Head of caudate nucleus (tissue), 42 donors: ENCODE measurements around the gene OPTN.
"Not testable (repeated sequence)": the region's sequence is repeated elsewhere in the genome, so short reads cannot be mapped to it uniquely, and the experiment has no call there.

Source experiments
- DNase-seq, 42 donors: peaks; one replicate each; pipeline versions ENCODE4 v3.0.0 to v3.0.0-alpha.2; 2020 to 2021; ENCODE audit warnings: mixed read lengths in 7 of 42
- intact Hi-C: fragments of 100-400 bp; cut with DNase I; formaldehyde crosslinking; loops from one replicate; pipeline ENCODE4 v1.15.0; 2022

OPTN gene

DNA sequence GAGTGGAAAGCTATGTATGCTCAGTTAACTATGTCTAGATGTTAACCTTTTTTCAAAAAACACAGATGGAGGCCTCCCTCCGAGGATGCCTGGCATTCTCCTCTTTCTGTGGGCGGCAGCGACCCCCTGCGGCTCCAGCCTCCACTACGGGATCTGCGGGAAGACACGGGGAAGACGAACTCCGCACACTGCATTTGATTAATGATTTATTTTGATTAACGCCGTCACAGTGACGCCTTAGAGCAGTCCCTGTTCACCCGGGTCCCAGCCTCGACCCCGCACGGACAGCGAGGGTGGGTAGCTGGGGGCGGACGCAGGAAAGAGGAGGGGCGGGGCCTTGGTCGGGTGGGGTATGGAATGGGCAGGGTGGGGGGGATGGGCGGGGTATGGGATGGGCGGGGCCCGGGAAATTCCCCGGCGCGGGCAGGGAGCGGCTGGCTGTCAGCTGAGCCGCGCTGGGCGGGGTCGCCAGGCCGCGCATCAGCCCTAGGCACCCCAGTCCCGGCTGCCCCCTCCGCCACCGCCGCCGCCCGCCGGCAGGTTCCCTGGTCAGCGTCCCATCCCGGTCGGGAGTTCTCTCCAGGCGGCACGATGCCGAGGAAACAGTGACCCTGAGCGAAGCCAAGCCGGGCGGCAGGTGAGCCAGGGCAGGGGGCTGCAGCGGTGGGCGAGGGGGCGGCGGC, at the start of gene OPTN:
TSS of gene OPTN (plus strand) at position 498 of the 683 bp plus-strand sequence. CDS start 8,960 bp downstream, outside the sequence.
- intact Hi-C loops, result no loop called here
- peak; percentile 61 to 91 (median 84) for DNase-seq

GRCh38 chr10:13051126-13051694, 48.8 kb upstream of the OPTN start:
- intact Hi-C loops, result no loop called here
- DNase-seq, result no peak

- intact Hi-C loops, DNase-seq: not testable (repeated sequence)
Measured at GRCh38 chr10:13053208-13053607, 46.8 kb upstream of the OPTN start.

- no peak for DNase-seq
- intact Hi-C loops, result no loop called here
Measured at GRCh38 chr10:13053794-13054462, 46.0 kb upstream of the OPTN start.

GRCh38 chr10:13054844-13055243, 45.1 kb upstream of the OPTN start:
- DNase-seq, result no peak
- intact Hi-C loops, result no loop called here

- intact Hi-C loops, result no loop called here
- DNase-seq, result peak in 13 of 42 donors; percentile 24 to 65 (median 40)
Measured at GRCh38 chr10:13056456-13057077, 43.4 kb upstream of the OPTN start.

GRCh38 chr10:13062803-13063202, 37.2 kb upstream of the OPTN start:
- intact Hi-C loops, result no loop called here
- no peak for DNase-seq

DNA sequence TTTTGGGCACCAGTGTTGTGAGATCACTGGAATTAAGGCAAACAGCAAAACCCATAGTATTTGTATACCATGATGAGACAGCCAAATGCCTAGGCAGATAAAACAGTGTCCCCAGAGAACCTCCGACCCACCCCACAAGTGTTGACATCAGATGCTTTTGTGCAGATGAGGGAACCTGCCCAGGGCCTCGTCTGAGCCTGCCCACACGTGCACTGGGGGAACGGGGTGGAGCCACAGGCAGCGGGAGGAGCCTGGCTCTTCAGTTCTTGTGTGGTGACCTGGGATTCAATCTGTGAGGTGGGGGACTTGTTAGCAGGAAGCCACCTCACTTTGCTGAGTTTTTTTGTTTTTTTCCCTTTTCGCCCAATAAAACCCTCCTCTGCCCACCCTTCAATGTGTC, 33.4 kb upstream of the OPTN start:
- intact Hi-C loops, result no loop called here
- no peak for DNase-seq

GRCh38 chr10:13067431-13067830, 32.5 kb upstream of the OPTN start:
- no peak for DNase-seq
- intact Hi-C loops, result no loop called here

DNA sequence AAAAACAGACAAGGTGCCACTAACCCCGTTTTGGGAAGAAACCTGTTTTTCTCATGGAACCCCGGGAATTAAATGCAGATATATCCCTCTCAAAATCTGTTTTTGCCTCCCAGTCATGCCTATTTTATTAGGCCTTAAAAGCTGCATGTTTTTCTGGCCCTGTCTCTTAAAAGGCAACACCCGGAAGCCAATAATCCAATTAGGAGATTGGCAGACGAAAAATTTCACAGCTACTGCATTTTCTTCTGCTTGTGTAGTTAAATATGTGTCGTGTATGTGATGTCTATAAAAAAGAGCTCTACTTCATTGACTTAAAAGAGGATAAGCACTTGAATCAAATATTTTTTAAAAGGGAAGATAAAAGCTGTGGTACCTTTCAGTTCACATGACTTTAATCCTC, 31.9 kb upstream of the OPTN start:
- DNase-seq, result no peak
- intact Hi-C loops, result no loop called here

DNA sequence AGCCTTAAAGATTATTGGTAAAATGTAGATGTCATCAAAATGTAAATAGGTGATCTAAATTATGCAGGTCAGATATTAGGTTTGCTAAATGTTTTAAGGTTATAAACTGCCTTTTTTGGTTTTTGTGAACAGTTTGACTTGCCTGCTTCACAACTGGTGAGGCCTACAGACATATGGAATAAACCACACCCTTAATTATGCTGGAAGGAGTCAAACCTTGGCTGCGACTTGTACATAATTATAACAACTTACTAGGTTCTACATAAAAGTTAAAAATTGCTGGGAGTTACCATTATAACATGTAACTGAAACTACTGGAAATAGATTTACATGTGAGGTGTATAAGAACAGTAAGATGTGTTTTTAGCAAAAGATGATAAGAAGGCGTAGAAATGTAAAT, 31.5 kb upstream of the OPTN start:
- no peak for DNase-seq
- intact Hi-C loops, result no loop called here

DNA sequence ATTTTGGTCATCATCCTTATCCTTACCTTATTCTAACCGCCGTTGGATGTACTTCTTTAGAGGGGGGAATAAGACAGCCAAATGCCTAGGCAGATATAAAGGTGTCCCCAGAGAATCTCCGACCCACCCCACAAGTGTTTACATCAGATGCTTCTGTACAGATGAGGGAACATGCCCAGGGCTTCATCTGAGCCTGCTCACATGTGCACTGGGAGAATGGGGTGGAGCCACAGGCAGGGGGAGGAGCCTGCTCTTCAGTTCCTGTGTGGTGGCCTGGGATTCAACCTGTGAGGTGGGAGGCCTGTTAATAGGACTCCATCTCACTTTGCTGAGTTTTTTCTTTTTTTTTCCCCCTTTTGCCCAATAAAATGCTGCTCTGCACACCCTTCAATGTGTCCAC, 27.6 kb upstream of the OPTN start:
- no peak for DNase-seq
- intact Hi-C loops, result loop anchor here (10.0 kb wide), 1 partner anchor 808 kb away; no protein-coding TSS in a partner anchor

- intact Hi-C loops, result loop anchor here (10.0 kb wide), 1 partner anchor 810 kb away; no protein-coding TSS in a partner anchor
- peak; percentile 41 to 87 (median 72) for DNase-seq
Measured at GRCh38 chr10:13074563-13075451, 25.2 kb upstream of the OPTN start.

GRCh38 chr10:13078912-13079775, 20.8 kb upstream of the OPTN start:
- intact Hi-C loops, result loop anchor here (10.0 kb wide), 1 partner anchor 814 kb away; no protein-coding TSS in a partner anchor
- no peak for DNase-seq

- DNase-seq, result peak in 1 of 42 donors; percentile 31
Measured at GRCh38 chr10:13079776-13080050, 20.2 kb upstream of the OPTN start.

GRCh38 chr10:13080643-13081042, 19.3 kb upstream of the OPTN start:
- intact Hi-C loops, result no loop called here
- no peak for DNase-seq

More at GRCh38 chr10:13079776-13080050, 20.2 kb upstream of the OPTN start:
- intact Hi-C loops, result loop anchor here (10.0 kb wide), 1 partner anchor 815 kb away; no protein-coding TSS in a partner anchor

DNA sequence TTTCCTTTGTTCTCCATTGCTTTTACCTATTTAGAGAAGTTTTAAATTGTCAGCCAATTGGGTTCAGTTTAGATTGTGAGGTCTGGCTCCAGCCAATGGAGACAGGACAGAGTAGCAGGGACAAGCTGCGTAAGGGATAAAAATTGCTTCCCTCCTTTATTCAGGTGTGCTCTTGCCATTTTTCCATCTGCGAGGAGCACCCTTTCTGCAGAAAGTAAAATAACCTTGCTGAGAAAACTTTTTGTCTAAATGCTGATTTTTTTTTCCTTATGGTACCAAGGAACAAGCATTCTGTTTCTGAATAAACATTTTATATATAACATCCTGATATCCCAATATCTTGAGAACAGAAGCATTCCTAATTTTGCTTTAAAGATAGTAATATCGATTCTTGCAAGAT, 16.3 kb upstream of the OPTN start:
- intact Hi-C loops, result not testable (repeated sequence)

GRCh38 chr10:13086056-13086455, 13.9 kb upstream of the OPTN start:
- no peak for DNase-seq
- intact Hi-C loops, result no loop called here

More for the DNA sequence above, 16.3 kb upstream of the OPTN start:
- not testable (repeated sequence) for DNase-seq
